ENCODE measurements around the gene ZNF101. TPM values are rescaled to one million over a fixed set of nuclear protein-coding genes. Genes with fewer than 3 reads are reported as not detected.
"Not testable (repeated sequence)": the region's sequence is repeated elsewhere in the genome, so short reads cannot be mapped to it uniquely, and the experiment has no call there.

ZNF101 gene
- total RNA-seq, 2 donors from 2014 or later = 56.0 to 56.1 TPM

- H3K36me3 Mint-ChIP-seq (ENCODE audit: low read depth); H3K4me3 Mint-ChIP-seq: not testable (repeated sequence)
These were observed 17.5 kb downstream of the ZNF101 start for GRCh38 chr19:19686119-19686518.

GRCh38 chr19:19686580-19686979 lies 17.9 kb downstream of the ZNF101 start:
- Mint-ChIP-seq H3K4me3 (no peak overlapping the region), H3K36me3 (ENCODE audit: low read depth) (peaks cover 2% of the 10 kb centered on the region), H3K27me3 (no peaks in the 10 kb centered on the region), H3K27ac (no peak overlapping the region), H3K4me1 (no peaks in the 10 kb centered on the region)
- no peak for ATAC-seq
- DNase-seq = no peak
- H3K9me3 ChIP-seq (ENCODE audit: control insufficient read depth, low read length, poor library complexity, severe bottlenecking) = no peaks in the 10 kb centered on the region

More at GRCh38 chr19:19686119-19686518, 17.5 kb downstream of the ZNF101 start:
- not testable (repeated sequence) for H3K27me3 Mint-ChIP-seq; H3K27ac Mint-ChIP-seq; H3K9me3 ChIP-seq (ENCODE audit: control insufficient read depth, low read length, poor library complexity, severe bottlenecking); ATAC-seq; H3K4me1 Mint-ChIP-seq; DNase-seq

- Mint-ChIP-seq H3K4me1 (no peaks in the 10 kb centered on the region), H3K27me3 (no peaks in the 10 kb centered on the region), H3K36me3 (ENCODE audit: low read depth) (peaks cover 2% of the 10 kb centered on the region), H3K4me3 (no peak overlapping the region), H3K27ac (no peak overlapping the region)
- ATAC-seq (no peak), DNase-seq (no peak)
- no peaks in the 10 kb centered on the region for H3K9me3 ChIP-seq (ENCODE audit: control insufficient read depth, low read length, poor library complexity, severe bottlenecking)
These were observed 18.5 kb downstream of the ZNF101 start for GRCh38 chr19:19687090-19687489.

GRCh38 chr19:19689023-19689422 lies 20.4 kb downstream of the ZNF101 start:
- not testable (repeated sequence) for H3K27me3 Mint-ChIP-seq; H3K36me3 Mint-ChIP-seq (ENCODE audit: low read depth); H3K4me3 Mint-ChIP-seq; H3K9me3 ChIP-seq (ENCODE audit: control insufficient read depth, low read length, poor library complexity, severe bottlenecking); ATAC-seq; H3K4me1 Mint-ChIP-seq; H3K27ac Mint-ChIP-seq; DNase-seq

GRCh38 chr19:19691683-19692082 lies 23.0 kb downstream of the ZNF101 start:
- DNase-seq (no peak), ATAC-seq (no peak)
- Mint-ChIP-seq H3K27me3 (no peaks in the 10 kb centered on the region), H3K4me1 (no peaks in the 10 kb centered on the region), H3K4me3 (no peak overlapping the region), H3K27ac (no peak overlapping the region), H3K36me3 (ENCODE audit: low read depth) (no peaks in the 10 kb centered on the region)
- H3K9me3 ChIP-seq (ENCODE audit: control insufficient read depth, low read length, poor library complexity, severe bottlenecking) = no peaks in the 10 kb centered on the region

DNA sequence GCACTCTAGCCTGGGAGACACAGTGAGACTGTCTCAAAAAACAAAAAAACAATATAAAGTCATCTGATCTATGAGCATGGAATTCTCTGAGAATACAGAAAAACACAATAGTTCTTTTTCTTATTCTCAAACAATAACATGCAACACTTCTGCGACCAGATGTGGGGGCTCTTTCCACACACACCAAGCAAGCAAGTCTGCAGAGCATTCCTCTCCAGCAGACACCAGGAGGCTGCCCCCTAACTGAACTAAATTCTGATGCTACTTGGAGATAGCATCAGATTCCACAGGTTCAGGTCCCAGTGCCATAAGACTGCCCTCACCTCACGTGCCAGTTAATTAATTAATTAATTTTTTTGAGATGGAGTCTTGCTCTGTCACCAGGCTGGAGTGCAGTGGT lies 27.7 kb downstream of the ZNF101 start:
- no peaks in the 10 kb centered on the region for H3K27me3 Mint-ChIP-seq
- DNase-seq (no peak), ATAC-seq (no peak)
- H3K36me3 Mint-ChIP-seq (ENCODE audit: low read depth) = no peaks in the 10 kb centered on the region
- H3K27ac Mint-ChIP-seq = no peak overlapping the region
- peaks cover 3% of the 10 kb centered on the region for H3K9me3 ChIP-seq (ENCODE audit: control insufficient read depth, low read length, poor library complexity, severe bottlenecking)
- no peak overlapping the region for H3K4me3 Mint-ChIP-seq
- no peaks in the 10 kb centered on the region for H3K4me1 Mint-ChIP-seq

DNA sequence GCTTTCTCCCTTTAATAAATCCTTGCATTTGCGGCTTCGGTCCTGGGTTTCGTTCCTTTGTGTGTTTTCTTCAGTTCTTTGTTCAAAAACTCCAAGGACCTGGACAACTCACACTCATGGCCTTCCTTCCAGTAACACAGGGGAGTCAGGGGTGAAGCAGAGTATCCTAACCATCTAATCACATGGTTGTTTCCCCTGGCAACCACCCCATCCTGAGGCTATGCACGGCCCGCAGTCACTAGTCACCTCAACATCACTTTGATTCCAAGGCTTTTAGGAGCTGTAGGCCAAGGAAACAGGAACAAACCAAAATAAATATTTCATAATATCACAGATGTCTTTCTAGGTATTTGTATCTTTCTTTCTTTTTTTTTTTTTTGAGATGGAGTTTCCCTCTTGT lies 28.9 kb downstream of the ZNF101 start:
- ATAC-seq (no peak), DNase-seq (no peak)
- H3K4me3 Mint-ChIP-seq = no peak overlapping the region
- H3K36me3 Mint-ChIP-seq (ENCODE audit: low read depth) = no peaks in the 10 kb centered on the region
- no peaks in the 10 kb centered on the region for H3K27me3 Mint-ChIP-seq
- peaks cover 3% of the 10 kb centered on the region for H3K9me3 ChIP-seq (ENCODE audit: control insufficient read depth, low read length, poor library complexity, severe bottlenecking)
- no peak overlapping the region for H3K27ac Mint-ChIP-seq
- H3K4me1 Mint-ChIP-seq = no peaks in the 10 kb centered on the region

GRCh38 chr19:19700493-19700892 lies 31.9 kb downstream of the ZNF101 start:
- H3K36me3 Mint-ChIP-seq (ENCODE audit: low read depth); H3K9me3 ChIP-seq (ENCODE audit: control insufficient read depth, low read length, poor library complexity, severe bottlenecking); H3K27ac Mint-ChIP-seq; ATAC-seq; H3K27me3 Mint-ChIP-seq; H3K4me1 Mint-ChIP-seq; H3K4me3 Mint-ChIP-seq; DNase-seq: not testable (repeated sequence)

- DNase-seq (no peak), ATAC-seq (no peak)
- Mint-ChIP-seq H3K36me3 (ENCODE audit: low read depth) (peaks cover 2% of the 10 kb centered on the region), H3K27me3 (no peaks in the 10 kb centered on the region), H3K27ac (no peak overlapping the region), H3K4me1 (no peaks in the 10 kb centered on the region), H3K4me3 (no peak overlapping the region)
- peaks cover 24% of the 10 kb centered on the region for H3K9me3 ChIP-seq (ENCODE audit: control insufficient read depth, low read length, poor library complexity, severe bottlenecking)
These were observed 36.2 kb downstream of the ZNF101 start for GRCh38 chr19:19704836-19705235.

DNA sequence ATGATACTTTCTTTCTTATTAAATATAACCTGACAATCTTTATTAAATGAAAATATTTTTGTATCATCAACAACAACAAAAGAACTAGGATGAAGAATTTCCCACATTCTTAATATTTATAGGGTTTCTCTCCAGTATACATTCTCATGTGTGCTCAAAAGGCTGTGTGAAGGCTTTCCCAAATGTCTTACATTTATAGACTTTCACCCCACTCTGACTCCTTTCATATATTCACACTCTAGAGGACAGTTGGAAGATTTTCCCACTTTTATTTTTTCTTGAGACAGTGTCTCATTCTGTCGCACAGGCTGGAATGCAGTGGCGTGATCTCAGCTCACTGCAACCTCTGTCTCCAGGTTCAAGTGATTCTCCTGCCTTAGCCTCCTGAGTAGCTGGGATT lies 41.9 kb downstream of the ZNF101 start:
- Mint-ChIP-seq H3K27ac (no peak overlapping the region), H3K4me1 (no peaks in the 10 kb centered on the region), H3K4me3 (no peak overlapping the region), H3K27me3 (no peaks in the 10 kb centered on the region), H3K36me3 (ENCODE audit: low read depth) (peaks cover 8% of the 10 kb centered on the region)
- H3K9me3 ChIP-seq (ENCODE audit: control insufficient read depth, low read length, poor library complexity, severe bottlenecking) = peaks cover 70% of the 10 kb centered on the region
- no peak for DNase-seq
- no peak for ATAC-seq

DNA sequence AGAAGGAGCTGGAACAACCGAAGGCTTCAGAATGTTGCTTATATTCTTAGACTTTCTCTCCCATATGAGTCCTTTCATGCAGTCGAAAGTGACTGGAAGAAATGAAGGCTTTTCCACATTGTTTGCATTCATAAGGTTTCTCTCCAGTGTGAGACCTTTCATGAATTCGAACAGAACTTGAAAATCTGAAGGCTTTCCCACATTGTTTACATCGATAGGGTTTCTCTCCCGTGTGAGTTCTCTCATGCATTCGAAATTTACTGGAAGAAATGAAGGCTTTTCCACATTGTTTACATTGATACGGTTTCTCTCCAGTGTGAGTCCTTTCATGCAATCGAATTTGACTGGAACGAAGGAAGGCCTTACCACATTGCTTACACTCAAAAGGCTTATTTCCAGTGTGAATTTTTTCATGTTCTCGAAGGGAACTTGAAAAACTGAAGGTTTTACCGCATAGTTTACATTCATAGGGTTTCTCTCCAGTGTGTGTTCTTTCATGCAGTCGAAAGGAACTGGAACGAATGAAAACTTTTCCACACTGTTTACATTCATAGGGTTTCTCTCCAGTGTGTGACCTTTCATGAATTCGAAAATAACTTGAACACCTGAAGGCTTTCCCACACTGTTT lies 42.8 kb downstream of the ZNF101 start:
- no peak for ATAC-seq
- Mint-ChIP-seq H3K27me3 (no peaks in the 10 kb centered on the region), H3K36me3 (ENCODE audit: low read depth) (peaks cover 8% of the 10 kb centered on the region), H3K4me1 (no peaks in the 10 kb centered on the region), H3K27ac (peak overlapping the region; percentile 30), H3K4me3 (peak overlapping the region; percentile 22)
- no peak for DNase-seq
- peaks cover 77% of the 10 kb centered on the region for H3K9me3 ChIP-seq (ENCODE audit: control insufficient read depth, low read length, poor library complexity, severe bottlenecking)

DNA sequence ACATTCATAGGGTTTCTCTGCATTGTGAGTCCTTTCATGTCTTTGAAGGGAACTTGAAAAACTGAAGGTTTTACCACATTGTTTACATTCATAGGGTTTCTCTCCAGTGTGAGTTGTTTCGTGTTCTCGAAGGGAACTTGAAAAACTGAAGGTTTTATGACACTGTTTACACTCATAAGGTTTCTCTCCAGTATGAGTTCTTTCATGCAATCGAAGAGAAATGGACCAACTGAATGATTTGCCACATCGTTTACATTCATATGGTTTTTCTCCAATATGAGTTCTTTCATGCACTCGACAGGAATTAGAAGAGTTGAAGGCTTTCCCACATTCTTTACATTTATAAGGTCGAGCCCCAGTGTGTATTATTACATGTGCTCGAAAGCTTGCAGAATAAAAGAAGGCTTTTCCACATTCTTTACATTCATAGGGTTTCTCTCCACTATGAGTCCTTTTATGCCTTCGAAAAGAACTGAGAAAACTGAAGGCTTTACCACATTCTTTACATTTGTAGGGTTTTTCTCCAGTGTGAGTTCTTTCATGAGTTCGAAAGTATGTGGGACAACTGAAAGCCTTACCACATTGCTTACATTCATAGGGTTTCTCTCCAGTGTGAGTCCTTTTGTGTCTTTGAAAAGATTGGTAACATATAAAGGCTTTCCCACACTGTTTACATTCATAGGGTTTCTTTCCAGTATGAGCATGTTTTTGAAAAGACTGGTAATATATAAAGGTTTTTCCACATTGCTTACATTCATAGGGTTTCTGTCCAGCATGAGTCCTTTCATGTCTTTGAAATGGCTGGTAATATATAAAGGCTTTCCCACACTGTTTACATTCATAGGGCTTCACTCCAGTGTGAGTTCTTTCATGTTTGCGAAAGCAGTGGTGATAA lies 43.5 kb downstream of the ZNF101 start:
- Mint-ChIP-seq H3K4me1 (no peaks in the 10 kb centered on the region), H3K36me3 (ENCODE audit: low read depth) (peaks cover 8% of the 10 kb centered on the region), H3K4me3 (peak overlapping the region; percentile 22), H3K27ac (peak overlapping the region; percentile 30), H3K27me3 (no peaks in the 10 kb centered on the region)
- ATAC-seq (no peak), DNase-seq (no peak)
- H3K9me3 ChIP-seq (ENCODE audit: control insufficient read depth, low read length, poor library complexity, severe bottlenecking) = peaks cover 77% of the 10 kb centered on the region

GRCh38 chr19:19719798-19720197 lies 51.2 kb downstream of the ZNF101 start:
- H3K27ac Mint-ChIP-seq = no peak overlapping the region
- ATAC-seq = no peak
- no peak overlapping the region for H3K4me3 Mint-ChIP-seq
- no peak for DNase-seq
- H3K4me1 Mint-ChIP-seq = no peaks in the 10 kb centered on the region
- H3K27me3 Mint-ChIP-seq = no peaks in the 10 kb centered on the region
- peaks cover 5% of the 10 kb centered on the region for H3K36me3 Mint-ChIP-seq (ENCODE audit: low read depth)
- peaks cover 38% of the 10 kb centered on the region for H3K9me3 ChIP-seq (ENCODE audit: control insufficient read depth, low read length, poor library complexity, severe bottlenecking)

GRCh38 chr19:19721896-19722295 lies 53.3 kb downstream of the ZNF101 start:
- H3K27ac Mint-ChIP-seq = no peak overlapping the region
- peaks cover 24% of the 10 kb centered on the region for H3K9me3 ChIP-seq (ENCODE audit: control insufficient read depth, low read length, poor library complexity, severe bottlenecking)
- peaks cover 7% of the 10 kb centered on the region for H3K36me3 Mint-ChIP-seq (ENCODE audit: low read depth)
- H3K4me3 Mint-ChIP-seq = no peak overlapping the region
- no peaks in the 10 kb centered on the region for H3K4me1 Mint-ChIP-seq
- no peaks in the 10 kb centered on the region for H3K27me3 Mint-ChIP-seq
- DNase-seq (no peak), ATAC-seq (no peak)
